IMR-90 (cell line): ENCODE data around the gene ATP13A1. TPM values are rescaled to one million over a fixed set of nuclear protein-coding genes. Genes with fewer than 3 reads are reported as not detected.

Experiments
- ATAC-seq: fragments of 200-7000 bp; cut with Tn5 transposase; 2 replicates; pipeline ENCODE4 v1.9.1; 2020; ENCODE audit warnings: low read depth, mild to moderate bottlenecking, moderate library complexity
- BruUV-seq: library from RNA; stranded (reverse); fragments of 400-500 nt; replicated peaks from 2 replicates; lab custom pipeline; 2021; lab: Mats Ljungman, UMichigan
- CTCF ChIA-PET: fragments of 300-600 bp; formaldehyde crosslinking; extraction: SDS; loops from one replicate; lab custom pipeline; 2021; ENCODE audit warnings: antibody characterized with exemption; lab: Yijun Ruan, JAX
- POLR2A ChIA-PET: fragments of 300-600 bp; sonication (Branson Sonifier 250); formaldehyde crosslinking; loops from one replicate; lab custom pipeline; 2022; ENCODE audit warnings: antibody characterized with exemption; ENCODE audit not compliant: unreplicated experiment; lab: Charles Lee
- DNase-seq: peaks from one replicate; pipeline ENCODE4 v3.0.0; 2013
- H2AFZ ChIP-seq: replicated peaks from 2 replicates; pipeline ENCODE3; 2013; ENCODE audit warnings: low read length, mild to moderate bottlenecking; ENCODE audit not compliant: poor library complexity
- H2AK5ac ChIP-seq: 2 replicates; pipeline ENCODE4 v1.6.1; 2013; ENCODE audit warnings: low read depth, low read length, inconsistent platforms
- H2AK9ac ChIP-seq: replicated peaks from 2 replicates; pipeline ENCODE3; 2013; ENCODE audit warnings: mild to moderate bottlenecking, low read depth, low read length, moderate library complexity; ENCODE audit not compliant: poor library complexity
- H2BK120ac ChIP-seq: 2 replicates; pipeline ENCODE4 v1.6.1; 2013; ENCODE audit warnings: low read depth, low read length, inconsistent platforms
- H2BK15ac ChIP-seq: 3 replicates; pipeline ENCODE4 v1.6.1; 2013; ENCODE audit warnings: low read depth, low read length, inconsistent platforms
- H2BK20ac ChIP-seq: 2 replicates; pipeline ENCODE4 v1.6.1; 2013; ENCODE audit warnings: low read depth, mild to moderate bottlenecking, inconsistent platforms, low read length, moderate library complexity
- H2BK5ac ChIP-seq: 2 replicates; pipeline ENCODE4 v1.6.1; 2013; ENCODE audit warnings: mild to moderate bottlenecking, low read depth, low read length, inconsistent platforms; ENCODE audit not compliant: poor library complexity, severe bottlenecking
- H3K14ac ChIP-seq: replicated peaks from 2 replicates; pipeline ENCODE4 v1.6.1; 2013; ENCODE audit warnings: low read depth, low read length, inconsistent platforms
- H3K18ac ChIP-seq: 2 replicates; pipeline ENCODE4 v1.6.1; 2013; ENCODE audit warnings: low read depth, low read length, control low read depth
- H3K23ac ChIP-seq: 2 replicates; pipeline ENCODE4 v1.6.1; 2013; ENCODE audit warnings: low read depth, low read length, inconsistent platforms
- H3K27ac ChIP-seq: 2 replicates; pipeline ENCODE4 v1.5.1; 2013; ENCODE audit warnings: mild to moderate bottlenecking, control low read depth, low read length; ENCODE audit not compliant: insufficient read depth
- H3K27me3 ChIP-seq: 2 replicates; pipeline ENCODE4 v1.6.1; 2013; ENCODE audit warnings: low read length; ENCODE audit not compliant: control insufficient read depth, insufficient read depth
- H3K36me3 ChIP-seq: 2 replicates; pipeline ENCODE4 v1.6.1; 2013; ENCODE audit warnings: low read length, mixed read lengths; ENCODE audit not compliant: control insufficient read depth, insufficient read depth
- H3K4ac ChIP-seq: 2 replicates; pipeline ENCODE4 v1.6.1; 2013; ENCODE audit warnings: low read depth, low read length, inconsistent platforms
- H3K4me1 ChIP-seq: 2 replicates; pipeline ENCODE4 v1.6.1; 2013; ENCODE audit warnings: low read length, mixed read lengths; ENCODE audit not compliant: control insufficient read depth, insufficient read depth
- H3K4me2 ChIP-seq: 2 replicates; pipeline ENCODE4 v1.6.1; 2013; ENCODE audit warnings: low read depth, mild to moderate bottlenecking, control low read depth, low read length, moderate library complexity
- H3K4me3 ChIP-seq: 2 replicates; pipeline ENCODE4 v1.5.1; 2013; ENCODE audit warnings: low read depth, mild to moderate bottlenecking, control low read depth, low read length, moderate library complexity; ENCODE audit not compliant: insufficient read depth
- H3K56ac ChIP-seq: 2 replicates; pipeline ENCODE4 v1.6.1; 2013; ENCODE audit warnings: low read length, inconsistent platforms; ENCODE audit not compliant: insufficient read depth; ENCODE audit errors: extremely low read depth
- H3K79me1 ChIP-seq, 2 experiments: 2 replicates each; pipeline ENCODE4 v1.6.1; 2013; ENCODE audit warnings: low read length in 2 of 2, inconsistent platforms in 1 of 2, low read depth in 1 of 2
- H3K9ac ChIP-seq: 2 replicates; pipeline ENCODE4 v1.6.1; 2013; ENCODE audit warnings: low read depth, low read length, control low read depth
- H3K9me1 ChIP-seq: 2 replicates; pipeline ENCODE4 v1.6.1; 2013; ENCODE audit warnings: low read length, inconsistent platforms; ENCODE audit not compliant: insufficient read depth
- H3K9me3 ChIP-seq: 2 replicates; pipeline ENCODE4 v1.6.1; 2013; ENCODE audit warnings: low read length; ENCODE audit not compliant: control insufficient read depth, insufficient read depth
- H4K20me1 ChIP-seq: 2 replicates; pipeline ENCODE4 v1.6.1; 2013; ENCODE audit warnings: low read length, inconsistent platforms; ENCODE audit not compliant: insufficient read depth
- H4K5ac ChIP-seq: 2 replicates; pipeline ENCODE4 v1.6.1; 2013; ENCODE audit warnings: mild to moderate bottlenecking, low read depth, low read length, control low read depth
- H4K8ac ChIP-seq, 2 experiments: 2 replicates each; pipeline ENCODE4 v1.6.1; 2013; ENCODE audit warnings: low read depth in 2 of 2, low read length in 2 of 2, control low read depth in 1 of 2, inconsistent platforms in 1 of 2
- H4K91ac ChIP-seq: 2 replicates; pipeline ENCODE4 v1.6.1; 2013; ENCODE audit warnings: low read depth, low read length, inconsistent platforms; ENCODE audit not compliant: insufficient read depth
- BHLHE40 ChIP-seq: fragments of 150-350 bp; IDR thresholded peaks from 2 replicates; pipeline ENCODE4 v1.6.1; 2016; ENCODE audit warnings: mild to moderate bottlenecking, low read depth, low read length
- MAZ ChIP-seq: IDR thresholded peaks from 2 replicates; pipeline ENCODE4 v1.6.1; 2012; ENCODE audit warnings: low read depth, mild to moderate bottlenecking, low read length, improper control_type of control experiment, moderate library complexity, borderline replicate concordance
- MXI1 ChIP-seq: IDR thresholded peaks from 2 replicates; pipeline ENCODE4 v1.6.1; 2012; ENCODE audit warnings: low read depth, mild to moderate bottlenecking, low read length, moderate library complexity, borderline replicate concordance
- NFE2L2 ChIP-seq: fragments of 150-350 bp; IDR thresholded peaks from 2 replicates; pipeline ENCODE4 v1.6.1; 2016; ENCODE audit warnings: low read depth, mild to moderate bottlenecking, low read length
- POLR2A ChIP-seq: IDR thresholded peaks from 2 replicates; pipeline ENCODE4 v1.6.1; 2012; ENCODE audit warnings: mild to moderate bottlenecking, low read depth, low read length
- WGBS, 2 experiments: methylation state at CpG; one replicate each; pipeline versions ENCODE4 v1.1.5 to v1.1.7; 2013; ENCODE audit warnings: missing lambda C conversion rate in 2 of 2; ENCODE audit not compliant: insufficient read length in 1 of 2; ENCODE audit errors: extremely low coverage in 2 of 2; 5-methylcytosine and 5-hydroxymethylcytosine counted together
- dilution Hi-C: fragments of 300-500 bp; cut with HindIII; formaldehyde crosslinking; loops from one replicate; pipeline ENCODE4 v1.14.3; 2018; ENCODE audit warnings: low sequenced_read_pairs; ENCODE audit not compliant: unreplicated experiment
- in situ Hi-C: fragments of 300-500 bp; cut with MboI; formaldehyde crosslinking; loops from 3 replicates; pipeline ENCODE4 v1.14.3; 2019; ENCODE audit warnings: low sequenced_read_pairs, inconsistent platforms, mixed read lengths
- intact Hi-C: fragments of 100-400 bp; cut with micrococcal nuclease; formaldehyde crosslinking; loops from 2 replicates; pipeline ENCODE4 v1.10.0; 2022
- polyA plus RNA-seq, 3 experiments: library from polyadenylated mRNA; depleted of rRNA; stranded (reverse); fragments of >200 nt; gene quantifications; 2 replicates each; pipeline ENCODE4 v1.2.3, GENCODE V29; 2012; ENCODE audit warnings: low replicate concordance in 1 of 3
- total RNA-seq: library from RNA; depleted of rRNA; stranded (reverse); fragments of >200 nt; gene quantifications from 2 replicates; pipeline ENCODE4 v1.2.3, GENCODE V29; 2012

Gene ATP13A1
- total and polyA plus RNA-seq, 2 of the 4 experiments (the other 2 are of a cell fraction): 13.3 to 43.8 TPM

DNA sequence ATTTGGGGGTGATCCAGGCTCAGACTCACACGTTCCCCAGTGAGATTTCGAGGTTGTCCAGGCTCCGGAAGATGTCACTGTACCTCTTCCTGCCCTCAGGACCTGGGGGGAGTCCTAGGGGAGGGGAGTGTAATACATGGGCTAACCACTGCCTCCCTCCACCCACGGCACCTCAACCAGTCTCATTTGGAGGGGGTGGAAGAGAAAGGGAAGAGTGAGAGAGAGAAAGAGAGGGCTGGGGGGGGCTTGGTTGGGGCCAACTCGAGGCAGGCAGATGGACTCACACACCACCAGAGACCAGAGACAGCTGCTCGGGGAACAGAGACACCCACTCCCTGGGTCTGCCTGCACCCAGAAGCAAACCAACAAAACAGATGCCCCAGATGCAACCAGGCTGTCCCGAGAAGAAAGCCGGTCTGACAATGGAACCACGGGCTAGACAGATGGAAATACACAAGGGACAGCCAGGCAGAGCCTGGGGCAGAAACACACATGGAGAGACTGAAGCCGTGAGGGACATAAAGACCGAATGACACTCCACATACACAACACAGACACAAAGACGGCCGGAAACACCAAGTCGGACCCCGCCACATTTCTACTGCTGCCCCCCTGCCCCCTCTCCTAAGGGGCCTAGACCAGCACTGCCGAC, 20.8 kb downstream of the ATP13A1 start:
- H3K14ac ChIP-seq: peak overlapping the region; percentile 67
- H4K91ac ChIP-seq: no peak overlapping the region
- peak overlapping the region; percentile 37 for H3K27ac ChIP-seq
- intact Hi-C loops (loop anchor here (1.0 to 5.0 kb wide), 2 partner anchors 90 to 110 kb away; no protein-coding TSS in a partner anchor), dilution Hi-C loops (no loop called here), in situ Hi-C loops (loop anchor here (5.0 to 25.0 kb wide), 2 partner anchors 105 to 255 kb away; partner anchors contain the start of gene CILP2)
- H3K4me3 ChIP-seq: peak overlapping the region; percentile 69
- ChIA-PET CTCF (no interaction called here), POLR2A (no interaction called here)
- TF ChIP-seq NFE2L2 (no peak), MXI1 (no peak), BHLHE40 (no peak), MAZ (no peak), POLR2A (no peak)
- H3K9me1 ChIP-seq: peaks cover 3% of the 10 kb centered on the region; the same call in 1 of the 2 replicates
- H3K9me3 ChIP-seq: no peaks in the 10 kb centered on the region
- no CpG with 5 or more reads among the region's 16 CpGs for WGBS, 2 experiments
- peak; percentile 31 for ATAC-seq
- H3K23ac ChIP-seq: peak overlapping the region; percentile 84
- H3K56ac ChIP-seq: 0 out of 2 replicates have a peak overlapping the region, but pooled peaks have one; percentile 10
- no peak overlapping the region for H2BK5ac ChIP-seq
- H2AFZ ChIP-seq: peak overlapping the region; percentile 94
- peak overlapping the region; percentile 94 for H2AK9ac ChIP-seq
- no peak overlapping the region for H2BK15ac ChIP-seq
- DNase-seq: no peak
- peaks cover 3 to 19% of the 10 kb centered on the region in 2 experiments for H3K79me1 ChIP-seq
- 0 out of 2 replicates have a peak overlapping the region, but pooled peaks have one; percentile 29 for H4K5ac ChIP-seq
- peak overlapping the region; percentile 19 to 20; a peak in 1 of 4 replicates for H4K8ac ChIP-seq
- no peaks in the 10 kb centered on the region for H3K27me3 ChIP-seq
- peak overlapping the region; percentile 91 for H3K4me2 ChIP-seq
- no peak overlapping the region for H2BK20ac ChIP-seq
- peaks cover 29% of the 10 kb centered on the region for H3K36me3 ChIP-seq
- peak overlapping the region; percentile 79 for H2AK5ac ChIP-seq
- H2BK120ac ChIP-seq: no peak overlapping the region
- H3K9ac ChIP-seq: peak overlapping the region; percentile 73
- H3K18ac ChIP-seq: no peak overlapping the region
- 0 out of 2 replicates have a peak, but pooled peaks cover 2% of the 10 kb centered on the region for H3K4me1 ChIP-seq
- H3K4ac ChIP-seq: peak overlapping the region; percentile 73
- no TSS peak for BruUV-seq
- 0 out of 2 replicates have a peak, but pooled peaks cover 3% of the 10 kb centered on the region for H4K20me1 ChIP-seq
